Measurements from ENCODE around the gene PCNX2. TPM values are rescaled to one million over a fixed set of nuclear protein-coding genes. Genes with fewer than 3 reads are reported as not detected.
"Not testable (repeated sequence)": the region's sequence is repeated elsewhere in the genome, so short reads cannot be mapped to it uniquely, and the experiment has no call there.

PCNX2 gene
- total and polyA plus RNA-seq, 4 donors, result 2.0 to 15.1 (median 6.4) TPM

GRCh38 chr1:233085566-233085965, 210.0 kb downstream of the PCNX2 start:
- Histone ChIP-seq H3K4me1 (ENCODE audit: control insufficient read depth in 5 of 5, insufficient read depth in 5 of 5, low read length in 5 of 5) (peaks cover 0 to 3% (median under 1%) of the 10 kb centered on the region in 5 donors), H3K27ac (ENCODE audit: low read depth in 1 of 2, low read length in 1 of 2) (no peak overlapping the region), H3K36me3 (ENCODE audit: control insufficient read depth in 4 of 4, insufficient read depth in 4 of 4, low read length in 4 of 4) (no peaks in the 10 kb centered on the region), H3K9ac (ENCODE audit: insufficient read depth in 1 of 2, low read length in 2 of 2) (no peak overlapping the region), H3K27me3 (ENCODE audit: control insufficient read depth in 3 of 3, insufficient read depth in 3 of 3, low read length in 2 of 3) (no peaks in the 10 kb centered on the region), H3K4me3 (no peak overlapping the region), H3K9me3 (ENCODE audit: control insufficient read depth in 4 of 4, insufficient read depth in 3 of 4, low read length in 3 of 4) (no peaks in the 10 kb centered on the region)
- TF ChIP-seq CTCF (IDR thresholded peaks at IDR 0.05; ENCODE audit: control extremely low read depth, extremely low read depth), result no peak
- WGBS, 2 donors, result 98% methylated on average over 3 of the region's 3 CpGs
- DNase-seq (no peak), ATAC-seq (ENCODE audit: insufficient read depth, low FRiP score) (no peak)

GRCh38 chr1:233082778-233083550, 212.6 kb downstream of the PCNX2 start:
- no peak for ATAC-seq (ENCODE audit: insufficient read depth, low FRiP score)
- Histone ChIP-seq H3K4me1 (ENCODE audit: control insufficient read depth in 5 of 5, insufficient read depth in 5 of 5, low read length in 5 of 5) (peaks cover 0 to 9% (median 4%) of the 10 kb centered on the region in 5 donors), H3K4me3 (no peak overlapping the region), H3K9me3 (ENCODE audit: control insufficient read depth in 4 of 4, insufficient read depth in 3 of 4, low read length in 3 of 4) (no peaks in the 10 kb centered on the region), H3K27me3 (ENCODE audit: control insufficient read depth in 3 of 3, insufficient read depth in 3 of 3, low read length in 2 of 3) (no peaks in the 10 kb centered on the region), H3K9ac (ENCODE audit: insufficient read depth in 1 of 2, low read length in 2 of 2) (no peak overlapping the region), H3K27ac (ENCODE audit: low read depth in 1 of 2, low read length in 1 of 2) (no peak overlapping the region), H3K36me3 (ENCODE audit: control insufficient read depth in 4 of 4, insufficient read depth in 4 of 4, low read length in 4 of 4) (no peaks in the 10 kb centered on the region)
- WGBS, 2 donors, result 74 to 85% methylated on average over 12 of the region's 12 CpGs
- no peak for DNase-seq
- no peak for TF ChIP-seq CTCF (IDR thresholded peaks at IDR 0.05; ENCODE audit: control extremely low read depth, extremely low read depth)

GRCh38 chr1:233081735-233082134, 213.8 kb downstream of the PCNX2 start:
- Histone ChIP-seq H3K27me3 (ENCODE audit: control insufficient read depth in 3 of 3, insufficient read depth in 3 of 3, low read length in 2 of 3) (no peaks in the 10 kb centered on the region), H3K4me3 (no peak overlapping the region), H3K9ac (ENCODE audit: insufficient read depth in 1 of 2, low read length in 2 of 2) (no peak overlapping the region), H3K27ac (ENCODE audit: low read depth in 1 of 2, low read length in 1 of 2) (no peak overlapping the region), H3K4me1 (ENCODE audit: control insufficient read depth in 5 of 5, insufficient read depth in 5 of 5, low read length in 5 of 5) (peaks cover 0 to 9% (median 4%) of the 10 kb centered on the region in 5 donors), H3K36me3 (ENCODE audit: control insufficient read depth in 4 of 4, insufficient read depth in 4 of 4, low read length in 4 of 4) (no peaks in the 10 kb centered on the region), H3K9me3 (ENCODE audit: control insufficient read depth in 4 of 4, insufficient read depth in 3 of 4, low read length in 3 of 4) (no peaks in the 10 kb centered on the region)
- 19 to 32% methylated on average over 2 of the region's 2 CpGs for WGBS, 2 donors
- no peak for ATAC-seq (ENCODE audit: insufficient read depth, low FRiP score)
- TF ChIP-seq CTCF (IDR thresholded peaks at IDR 0.05; ENCODE audit: control extremely low read depth, extremely low read depth), result no peak
- peak; percentile 24 to 34 (median 27) for DNase-seq

- ATAC-seq (ENCODE audit: insufficient read depth, low FRiP score); H3K27ac ChIP-seq (ENCODE audit: low read depth in 1 of 2, low read length in 1 of 2); DNase-seq; H3K4me3 ChIP-seq; H3K4me1 ChIP-seq (ENCODE audit: control insufficient read depth in 5 of 5, insufficient read depth in 5 of 5, low read length in 5 of 5); H3K9ac ChIP-seq (ENCODE audit: insufficient read depth in 1 of 2, low read length in 2 of 2); H3K27me3 ChIP-seq (ENCODE audit: control insufficient read depth in 3 of 3, insufficient read depth in 3 of 3, low read length in 2 of 3); H3K36me3 ChIP-seq (ENCODE audit: control insufficient read depth in 4 of 4, insufficient read depth in 4 of 4, low read length in 4 of 4); H3K9me3 ChIP-seq (ENCODE audit: control insufficient read depth in 4 of 4, insufficient read depth in 3 of 4, low read length in 3 of 4): not testable (repeated sequence)
- 88 to 89% methylated on average over 4 of the region's 4 CpGs for WGBS, 2 donors
Observed at GRCh38 chr1:233080827-233081226, 214.7 kb downstream of the PCNX2 start.
